ENCODE measurements around the gene SFT2D1.
A peak's percentile ranks its signal among the peaks of the same experiment; 100 is the strongest.

SFT2D1 gene

DNA sequence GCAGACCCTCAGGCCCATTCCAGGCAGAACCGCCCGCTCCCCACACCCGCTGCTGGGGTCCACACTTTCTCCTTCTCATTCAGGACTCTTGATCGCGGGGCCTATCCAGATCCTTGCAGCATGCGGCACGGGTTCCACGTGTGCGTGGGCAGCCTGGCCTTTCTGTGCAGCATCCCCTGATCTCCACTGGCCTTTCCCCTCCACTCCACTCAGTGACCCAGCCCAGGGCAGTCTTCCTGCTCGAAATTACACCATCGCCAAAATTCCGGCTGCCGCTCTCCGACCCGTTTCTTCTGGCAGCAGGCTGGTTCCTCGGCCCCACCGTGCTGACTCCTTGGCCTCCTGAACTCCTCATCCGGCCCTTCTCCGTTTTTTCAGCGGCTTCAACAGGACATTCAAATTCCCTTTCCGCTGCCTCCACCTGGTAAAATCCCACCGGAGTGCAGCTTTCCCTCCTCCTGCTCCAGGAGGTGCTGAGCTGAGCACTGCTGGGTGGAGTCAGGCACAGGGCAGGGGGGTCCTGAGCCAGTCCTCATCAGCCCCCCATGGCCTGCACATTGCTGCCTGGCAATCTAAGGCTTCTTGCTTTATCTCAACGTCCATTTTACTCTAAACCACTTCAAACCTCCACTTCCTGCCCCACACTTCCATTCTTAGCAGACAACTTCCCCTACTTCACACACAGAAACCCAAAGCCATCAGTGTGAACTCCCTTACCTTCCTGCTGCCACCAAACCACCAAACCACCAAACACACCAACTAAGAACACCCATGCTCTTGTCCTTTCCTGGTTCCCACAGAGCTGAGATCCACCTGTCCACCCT is 9.0 kb downstream of the SFT2D1 start:
- no peak for DNase-seq

DNA sequence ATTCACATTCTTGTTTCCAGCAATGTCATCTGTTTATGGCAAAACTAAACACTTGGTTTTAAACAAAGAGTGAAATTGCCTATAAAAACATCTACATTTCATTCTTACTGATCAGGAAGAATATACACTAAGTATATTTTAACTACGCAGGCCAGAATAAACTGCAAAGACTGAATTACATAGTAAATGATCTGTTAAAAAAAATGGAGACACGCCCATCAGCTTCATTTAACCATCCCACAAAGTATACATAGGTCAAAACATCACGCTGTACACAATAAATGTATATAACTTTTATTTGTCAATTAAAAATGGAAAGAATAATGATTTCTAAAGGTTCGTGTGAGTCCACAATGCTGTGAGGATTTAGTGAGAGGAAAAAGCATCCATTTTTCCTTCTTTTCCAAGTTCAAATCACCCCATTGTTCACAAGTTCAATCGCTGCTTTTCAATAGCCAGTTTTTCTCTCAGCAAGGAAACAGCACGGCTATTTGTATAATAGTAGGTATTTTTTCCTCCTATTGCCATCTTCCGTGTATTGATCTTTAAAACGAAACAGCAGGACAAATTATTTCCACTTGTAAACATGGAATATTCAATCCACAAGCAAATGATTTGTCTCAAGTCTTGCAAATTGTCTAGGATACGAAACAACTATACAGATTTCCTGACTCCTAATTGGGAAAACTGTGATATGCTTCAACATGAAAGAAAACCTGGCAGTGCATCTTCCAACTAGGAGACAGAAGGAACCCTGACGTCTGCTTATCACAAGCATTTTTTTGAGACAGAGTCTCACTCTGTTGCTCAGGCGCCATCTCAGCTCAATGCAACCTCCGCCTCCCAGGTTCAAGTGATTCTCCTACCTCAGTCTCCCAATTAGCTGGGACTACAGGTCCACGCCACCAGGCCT is 10.6 kb downstream of the SFT2D1 start:
- no peak for DNase-seq

DNA sequence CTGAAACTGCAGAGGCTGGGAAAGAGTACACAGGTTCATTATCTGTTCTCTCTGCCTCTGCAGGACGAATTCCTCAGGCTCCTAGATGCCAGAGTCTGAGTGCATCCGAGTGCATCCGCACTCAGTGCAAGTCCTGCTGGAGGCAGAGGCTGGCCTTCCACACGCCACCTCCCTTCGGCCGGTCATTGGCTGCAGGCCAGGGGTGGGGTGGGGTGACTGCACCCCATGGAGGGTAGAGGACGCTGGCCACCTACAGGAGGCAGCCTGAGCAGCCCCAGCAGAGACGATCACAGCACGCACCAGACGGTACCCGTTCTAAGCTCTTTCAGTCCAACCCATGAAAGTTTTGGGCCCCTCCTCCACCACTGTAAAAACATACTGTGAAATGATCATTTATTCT is 11.7 kb downstream of the SFT2D1 start:
- DNase-seq = peak; percentile 11

DNA sequence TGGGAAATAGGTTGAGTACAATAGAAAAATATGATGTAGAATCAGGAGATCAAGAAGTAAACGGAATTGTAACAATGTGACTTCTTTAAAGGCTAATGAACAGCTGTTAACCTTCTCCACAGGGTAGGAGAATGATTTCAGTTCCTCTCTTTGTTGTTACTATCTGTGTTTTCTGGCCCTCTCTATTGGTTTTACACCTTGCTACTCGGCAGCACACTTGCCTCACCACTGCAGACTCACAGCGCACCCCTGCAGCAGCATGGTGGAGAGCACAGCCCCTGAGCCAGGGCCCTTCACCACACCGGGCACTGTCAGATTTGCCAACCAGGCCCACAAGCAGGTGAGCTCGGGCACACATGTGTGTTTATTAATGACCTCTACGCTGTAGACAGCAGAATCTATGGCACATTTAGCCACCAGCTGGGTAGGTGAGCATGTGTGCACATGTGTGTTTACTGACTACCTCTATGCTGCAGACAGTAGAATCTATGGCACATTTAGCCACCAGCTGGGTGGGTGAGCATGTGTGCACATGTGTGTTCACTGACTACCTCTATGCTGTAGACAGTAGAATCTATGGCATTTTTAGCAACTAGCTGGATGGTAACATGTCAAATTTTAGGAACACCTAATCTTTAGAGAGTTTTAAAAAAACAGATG is 16.8 kb downstream of the SFT2D1 start:
- no peak for DNase-seq

DNA sequence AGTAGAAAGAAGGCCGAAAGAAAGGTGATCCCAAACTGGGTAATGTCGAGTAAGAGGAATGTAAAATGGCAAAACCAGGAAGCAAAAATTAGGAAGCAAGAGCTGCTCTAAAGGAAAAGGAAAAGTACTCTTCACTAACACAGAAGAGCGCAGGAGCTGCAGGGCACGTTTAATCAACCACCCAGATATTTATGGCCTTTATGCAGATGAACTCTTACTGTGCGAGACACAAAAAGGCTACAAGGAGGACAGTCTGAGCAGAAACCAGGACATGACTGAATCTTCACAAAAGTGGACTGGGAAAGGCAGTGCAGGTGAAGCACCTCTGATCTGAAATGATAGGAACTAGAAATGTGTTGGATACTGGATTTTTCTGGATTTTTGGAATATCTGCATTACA is 18.9 kb downstream of the SFT2D1 start:
- no peak for DNase-seq

DNA sequence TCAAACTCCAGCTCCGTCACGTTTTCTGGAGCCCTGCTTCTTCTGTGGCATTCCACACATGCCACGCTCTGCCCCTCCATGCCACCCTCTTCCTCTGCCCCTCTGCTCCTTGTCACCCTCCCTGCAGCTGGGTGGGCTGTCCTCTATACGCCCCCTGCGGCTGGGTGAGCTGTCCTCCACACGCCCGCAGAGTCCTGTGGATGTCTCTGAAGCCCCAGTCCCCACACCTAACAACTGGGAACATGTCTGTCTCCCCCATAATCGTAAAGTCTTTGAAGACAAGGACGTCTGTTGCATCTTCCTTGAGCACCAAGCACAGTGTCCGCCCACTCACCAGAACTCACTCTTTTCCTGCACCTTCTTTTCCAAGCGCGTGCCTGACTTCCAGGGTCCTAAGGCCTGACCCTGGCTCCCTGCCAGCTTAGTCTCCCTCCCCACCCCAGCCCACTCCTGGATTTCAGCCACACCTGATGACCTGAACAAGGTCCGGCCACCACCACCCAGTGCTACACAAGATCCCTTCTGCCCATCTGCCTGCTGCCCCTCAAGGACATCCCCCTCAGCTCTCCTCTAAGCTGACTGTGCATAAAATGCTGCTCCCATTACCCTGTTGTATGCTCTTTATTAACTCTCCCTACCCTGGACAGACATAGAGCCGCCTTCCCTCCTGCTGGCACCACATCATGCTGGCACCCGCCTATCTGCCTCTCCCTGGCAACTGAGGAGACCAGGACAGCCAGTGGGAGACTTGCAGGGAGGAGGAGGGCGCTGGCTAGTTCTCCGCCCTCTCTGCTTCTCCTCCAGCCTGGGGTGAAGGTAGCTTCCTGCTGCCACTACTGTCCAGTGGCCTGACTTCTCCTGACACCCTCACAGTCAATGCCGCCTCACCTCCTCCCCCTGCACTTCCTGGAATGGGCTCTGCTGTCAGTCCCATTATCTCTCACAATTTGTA is 23.4 kb downstream of the SFT2D1 start:
- no peak for DNase-seq

DNA sequence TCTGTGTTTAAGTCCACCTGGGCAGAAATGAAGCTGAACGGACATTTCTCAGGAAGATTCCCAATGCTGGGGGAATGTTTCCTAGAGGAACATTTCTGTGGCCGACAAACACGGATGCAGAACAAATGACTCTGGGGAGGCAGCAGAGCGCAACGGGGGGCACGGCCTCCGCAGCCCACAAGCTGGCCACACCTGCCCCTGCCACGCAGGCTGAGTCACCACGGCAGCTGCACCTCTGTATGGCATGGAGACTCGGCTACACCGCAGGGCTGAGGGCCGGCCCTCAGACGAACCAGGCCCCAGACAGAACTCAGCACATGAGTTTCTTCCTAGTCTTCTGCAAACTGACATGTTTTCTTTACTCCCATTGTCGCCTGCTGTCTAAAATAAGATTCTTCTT is 24.1 kb downstream of the SFT2D1 start:
- no peak for DNase-seq

DNA sequence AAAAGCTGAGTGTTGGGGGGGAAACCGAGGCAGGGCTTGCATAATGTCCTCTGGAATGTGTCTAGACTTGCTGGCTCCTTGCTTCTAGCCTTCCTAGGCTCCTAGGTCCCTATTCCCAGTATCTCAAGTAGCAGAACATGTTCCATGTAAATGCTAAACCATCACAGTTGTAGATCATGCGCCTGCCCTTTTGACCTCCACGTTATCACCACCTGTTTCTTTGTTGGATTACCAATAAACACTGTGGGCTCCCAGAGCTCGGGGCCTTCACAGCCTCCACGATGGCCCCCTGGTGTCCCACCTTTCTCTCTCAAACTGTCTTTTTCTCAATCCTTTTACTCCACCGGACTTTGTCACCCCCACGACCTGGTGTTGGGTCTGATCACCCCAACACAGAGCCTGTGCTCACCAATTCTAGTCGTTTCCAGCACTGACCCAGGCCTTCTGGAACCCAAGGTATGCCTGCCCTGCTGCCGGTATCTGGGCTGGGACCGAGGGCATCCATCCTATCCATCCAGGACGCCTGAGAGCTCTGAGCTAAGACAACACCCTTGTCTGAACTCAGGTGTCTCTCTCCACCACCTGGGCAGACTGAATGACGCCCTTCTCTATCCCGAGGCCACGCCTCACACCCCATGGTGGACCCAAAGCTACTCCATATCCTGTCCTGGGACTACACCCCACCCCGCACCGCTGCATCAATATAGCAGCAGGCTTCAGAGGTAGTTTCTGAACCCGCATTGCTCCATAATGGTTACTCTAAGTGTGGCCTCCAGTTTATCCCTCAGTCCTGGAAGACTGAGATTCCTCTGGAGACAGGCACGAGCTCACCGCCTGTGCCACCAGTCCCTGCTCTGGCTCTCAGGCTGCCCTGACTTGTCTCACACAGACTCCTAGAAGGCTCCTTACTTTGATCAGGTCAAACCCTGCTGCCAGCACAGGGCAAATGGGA is 24.8 kb downstream of the SFT2D1 start:
- DNase-seq = no peak

DNA sequence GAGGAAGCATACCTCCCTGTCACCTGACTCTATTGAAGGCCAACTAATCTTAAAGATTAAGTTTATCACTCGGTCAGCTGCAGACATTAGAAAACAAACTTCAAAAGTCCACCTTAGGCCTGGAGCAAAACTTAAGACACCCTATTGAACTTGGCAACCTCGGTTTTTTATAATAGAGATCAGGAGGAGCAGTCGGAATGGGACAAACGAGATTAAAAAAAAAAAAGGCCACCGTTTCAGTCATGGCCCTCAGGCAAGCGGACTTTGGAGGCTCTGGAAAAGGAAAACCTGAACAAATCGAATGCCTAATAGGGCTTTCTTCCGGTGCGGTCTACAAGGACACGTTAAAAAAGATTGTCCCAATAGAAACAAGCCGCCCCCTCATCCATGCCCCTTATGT is 26.9 kb downstream of the SFT2D1 start:
- DNase-seq = no peak

DNA sequence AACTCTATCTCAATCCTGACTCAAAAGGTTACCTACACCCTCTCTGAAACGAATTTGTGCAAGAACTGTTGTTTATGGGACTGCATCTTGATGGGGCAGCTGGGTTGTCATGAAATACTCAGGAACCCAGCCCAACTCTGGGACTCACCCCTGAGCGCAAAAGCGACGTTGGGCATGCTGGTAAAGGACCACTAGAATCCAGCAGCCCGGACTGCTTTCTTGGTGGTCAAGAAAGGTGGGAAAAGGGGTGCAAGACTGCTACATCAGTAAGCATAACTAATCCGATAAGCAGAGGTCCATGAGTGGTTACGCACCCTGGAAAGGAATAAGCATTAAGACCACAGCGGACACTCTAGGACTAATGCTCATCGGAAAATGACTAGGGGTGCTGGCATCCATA is 27.9 kb downstream of the SFT2D1 start:
- no peak for DNase-seq

DNA sequence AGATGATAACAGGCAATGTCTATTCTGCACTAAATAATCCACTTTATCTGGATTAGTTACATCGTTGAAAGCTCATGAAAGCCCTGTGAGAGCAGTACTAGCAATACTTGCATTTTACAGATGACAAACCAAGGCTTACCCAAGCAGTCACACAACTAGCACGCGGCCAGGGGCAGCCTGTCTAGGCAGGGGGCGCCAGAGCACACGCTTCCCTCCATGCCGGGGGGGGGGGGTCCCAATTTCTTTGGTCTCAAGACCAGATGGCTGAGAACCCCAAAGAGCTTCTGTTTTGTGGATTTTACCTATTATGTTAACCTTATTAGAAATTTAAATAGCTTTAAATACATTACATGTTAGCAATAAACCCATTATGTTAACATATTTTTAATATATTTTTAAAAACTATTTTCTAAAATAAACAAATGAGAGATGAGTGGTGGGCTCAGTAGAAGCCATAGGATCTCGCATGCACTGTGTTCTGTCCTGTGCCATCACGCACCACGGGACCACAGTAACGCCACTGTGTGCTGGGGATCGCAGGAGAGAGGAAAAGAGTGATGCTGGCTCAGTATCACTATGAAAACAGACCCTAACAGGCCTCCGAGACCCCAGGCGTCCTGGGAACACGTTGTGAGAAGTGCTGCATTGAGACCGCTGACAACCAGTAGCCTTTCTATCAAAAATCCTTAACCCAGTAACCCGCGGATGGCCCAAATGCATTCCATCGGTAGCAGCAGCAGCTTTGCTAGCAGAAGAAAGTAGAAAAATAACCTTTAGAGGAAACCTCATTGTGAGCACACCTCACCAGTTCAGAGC is 28.9 kb downstream of the SFT2D1 start:
- peak; percentile 35 for DNase-seq

DNA sequence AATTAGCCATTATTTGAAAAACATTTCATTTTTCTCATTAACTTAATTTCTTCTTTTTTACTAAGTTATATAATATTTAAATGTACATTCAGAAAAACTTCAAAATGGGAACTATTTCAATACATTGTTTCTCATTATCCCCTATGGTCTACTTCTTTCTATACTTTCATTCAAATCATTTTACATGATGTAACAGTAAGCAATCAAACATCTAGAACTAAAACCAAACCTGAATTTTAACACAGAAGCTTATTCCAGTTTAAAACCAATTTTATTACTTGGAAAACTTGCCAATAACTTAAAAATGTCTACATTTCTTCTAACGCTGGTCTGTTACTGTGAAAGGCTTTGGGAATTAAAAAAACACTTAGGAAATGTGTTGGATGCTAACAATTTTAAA is 29.5 kb downstream of the SFT2D1 start:
- DNase-seq = no peak

DNA sequence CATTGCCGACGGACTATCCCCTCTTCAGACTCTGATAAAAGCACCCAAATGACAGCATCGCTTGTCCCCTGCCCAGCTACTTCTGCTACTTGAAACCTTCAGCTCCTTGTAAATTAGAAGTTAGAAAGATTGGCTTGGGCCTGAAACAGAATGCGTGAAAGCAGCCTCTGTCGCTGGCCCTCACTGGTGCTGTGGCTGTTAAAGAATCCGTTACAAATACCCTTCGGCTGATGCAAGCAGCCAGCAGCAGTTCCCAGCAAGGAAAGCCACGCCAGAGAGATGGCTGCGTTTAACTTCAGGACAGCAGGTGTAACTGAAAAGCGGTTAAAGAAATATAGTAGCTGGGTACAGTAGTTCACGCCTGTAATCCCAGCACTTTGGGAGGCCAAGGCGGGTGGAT is 31.7 kb downstream of the SFT2D1 start:
- DNase-seq = no peak

DNA sequence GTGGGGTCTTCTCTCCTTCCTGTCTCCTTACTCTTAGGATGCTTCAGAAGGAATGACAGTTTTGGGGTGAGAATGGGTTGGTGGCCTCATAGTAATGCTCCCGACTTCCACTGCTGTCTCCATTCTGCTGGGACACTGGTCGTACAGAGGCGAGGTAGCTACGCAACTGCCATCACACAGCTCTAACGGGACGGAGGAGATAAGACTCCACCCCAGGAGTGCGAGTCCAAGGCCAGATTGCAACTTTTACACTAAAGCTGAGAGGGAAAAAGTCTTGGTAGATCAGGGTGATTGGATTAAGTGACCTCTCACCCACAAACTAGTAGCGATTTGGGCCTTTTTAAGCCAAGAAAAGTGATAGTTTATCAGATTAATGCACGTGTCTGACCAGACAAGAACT is 32.4 kb downstream of the SFT2D1 start:
- DNase-seq = no peak

DNA sequence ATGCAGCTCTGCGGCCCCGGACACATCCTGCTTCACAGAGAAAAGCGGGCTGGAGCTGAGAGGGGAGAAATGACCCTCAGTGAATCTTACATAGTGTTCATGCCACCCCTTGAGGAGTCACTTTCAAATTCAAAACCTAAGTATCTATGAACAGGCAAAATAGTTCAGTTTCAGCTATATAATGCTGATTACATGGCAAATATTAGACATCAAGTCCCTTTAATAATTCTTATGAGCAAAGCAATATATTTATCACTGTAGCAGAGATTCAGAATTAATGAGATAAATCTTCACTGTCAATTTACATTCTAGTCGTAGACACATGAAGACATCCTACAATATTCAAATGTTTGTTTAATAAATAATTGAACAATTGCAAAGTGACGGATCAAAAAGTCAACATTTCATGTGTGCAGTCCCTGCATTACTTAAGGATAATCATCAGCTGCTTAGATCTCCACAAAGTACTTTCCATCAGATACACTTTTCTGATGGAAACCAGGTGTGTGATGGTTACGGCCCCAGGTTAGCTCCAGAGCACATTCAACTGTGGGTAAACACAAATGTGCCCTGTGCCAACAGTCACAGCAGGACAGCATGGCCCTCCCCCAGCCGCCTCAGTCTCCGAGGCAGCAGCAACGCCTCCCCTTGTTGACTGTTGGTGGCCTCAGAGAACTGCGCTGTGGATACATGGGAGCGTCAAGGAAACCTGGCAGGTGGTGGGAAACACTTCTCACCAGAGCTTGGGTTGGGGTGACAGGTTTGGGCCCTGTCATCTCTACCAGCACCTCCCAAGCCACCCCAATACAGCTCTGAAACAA is 33.4 kb downstream of the SFT2D1 start:
- DNase-seq = no peak

DNA sequence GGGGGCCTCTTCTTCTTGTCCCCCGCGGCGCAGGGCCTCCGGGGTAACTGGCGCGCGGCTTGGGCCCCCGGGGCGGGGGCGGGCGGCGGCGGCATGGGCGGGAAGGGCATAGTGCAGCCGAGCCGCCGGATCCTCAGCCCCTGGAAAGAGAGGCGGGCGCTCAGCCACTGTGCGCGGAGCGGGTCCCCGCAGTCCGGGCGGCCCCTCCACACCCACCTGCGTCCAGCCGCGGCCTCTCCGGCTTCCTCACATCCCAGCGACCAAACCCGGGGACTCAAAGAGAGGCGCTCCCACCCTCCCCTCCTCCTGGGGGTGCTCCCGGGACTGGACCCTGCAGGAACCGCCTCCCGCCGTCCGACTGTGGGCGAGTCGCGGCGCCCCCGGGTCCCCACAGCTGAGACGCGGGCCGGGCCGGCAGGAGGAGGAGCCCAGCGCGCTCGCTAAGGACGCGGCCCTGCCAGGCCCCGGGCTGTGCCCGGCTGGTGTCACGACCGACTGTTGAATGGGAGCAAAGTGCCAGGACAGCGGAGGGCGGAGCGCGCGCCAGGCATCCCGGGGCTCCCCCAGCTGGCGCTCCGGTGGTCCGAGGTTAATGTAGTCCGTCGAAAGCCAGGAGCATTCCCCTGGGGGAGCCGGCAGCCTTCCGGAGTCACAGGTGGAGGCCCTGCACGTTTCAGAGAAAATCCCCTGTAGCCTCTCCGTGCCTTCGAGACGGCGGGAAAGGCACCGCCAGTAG is 34.1 kb downstream of the SFT2D1 start, which contains the start of gene PRR18:
Gene PRR18, minus strand, starts transcription at position 360 of the 736 bp plus-strand sequence. Its CDS starts 250 bp downstream, at position 110.
- DNase-seq = no peak

DNA sequence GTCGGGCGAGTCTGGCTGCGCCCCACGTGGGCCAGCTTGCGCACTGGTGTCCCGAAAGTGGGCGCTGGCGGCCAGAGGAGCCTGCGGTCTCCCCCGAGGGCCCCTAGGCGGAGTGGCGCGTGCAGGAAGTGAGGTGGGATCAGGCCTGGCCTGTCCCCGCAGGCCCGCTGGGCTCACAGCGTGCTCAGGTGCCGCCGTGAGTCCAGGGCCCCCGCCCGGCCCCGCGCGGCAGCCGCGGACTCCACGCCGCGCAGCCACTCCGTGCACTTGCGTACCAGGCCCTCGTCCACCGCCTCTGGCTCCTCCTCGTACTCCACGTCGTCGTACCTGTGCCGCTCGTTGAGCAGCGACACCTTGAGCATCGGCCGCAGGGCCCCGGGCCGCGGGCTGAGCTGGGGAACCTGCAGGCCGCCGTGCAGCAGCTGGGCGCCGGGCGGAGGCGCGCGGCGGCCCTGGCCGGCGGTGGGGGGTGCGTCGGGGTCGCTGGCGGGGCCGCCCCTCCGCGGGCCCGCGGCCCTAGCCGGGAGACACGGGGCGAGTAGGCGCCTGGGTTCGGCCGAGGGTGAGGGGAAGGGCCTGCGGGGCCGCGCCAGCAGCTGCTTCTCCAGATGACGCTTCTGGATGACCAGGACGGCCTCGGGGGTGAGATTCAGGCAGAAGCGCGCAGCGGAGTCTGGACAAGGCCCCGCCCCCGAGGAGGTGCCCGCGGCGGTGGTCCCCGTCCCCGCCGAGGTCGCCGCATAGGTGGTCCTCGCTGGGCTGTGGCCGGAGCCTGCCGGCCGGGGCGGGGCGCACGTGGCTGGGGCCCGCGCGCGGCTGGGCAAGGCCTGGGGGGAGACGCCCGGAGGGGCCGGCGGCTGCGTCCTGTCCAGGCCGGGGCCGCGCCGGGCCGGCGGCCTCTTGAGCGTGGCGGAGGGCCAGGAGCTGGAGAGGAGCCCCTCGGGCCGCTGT is 35.0 kb downstream of the SFT2D1 start:
- DNase-seq = no peak
